ENCODE results near the gene ZBED1. TPM values are rescaled to one million over a fixed set of nuclear protein-coding genes. Genes with fewer than 3 reads are reported as not detected.

ZBED1 gene
- 26.4 and 27.0 TPM in 2 replicates for total RNA-seq (2014; rRNA removed; shearing (Covaris generic))

- Histone ChIP-seq H3K27me3 (no peaks in the 10 kb centered on the region), H3K4me1 (peaks cover 6% of the 10 kb centered on the region; the same call in 1 of the 2 replicates), H3K4me3 (peak within 1 kb of the TSS; percentile 91), H3K27ac (peak within 1 kb of the TSS; percentile 68), H3K9me3 (replicated peaks) (no peaks in the 10 kb centered on the region), H3K36me3 (peaks cover 6% of the 10 kb centered on the region)
- DNase-seq = peak; percentile 48 to 56
Observed at GRCh38 chrX:2500803-2501558, at the start of gene ZBED1, which contains the start of gene DHRSX. Gene ZBED1 (minus strand): TSS chrX:2500976. CDS start chrX:2490719, 10,257 bp downstream. Gene DHRSX (minus strand): TSS chrX:2500976. CDS start chrX:2500925, 51 bp downstream.

GRCh38 chrX:2549876-2550275, 49.1 kb upstream of the ZBED1 start:
- H3K4me1 ChIP-seq = peaks cover 13% of the 10 kb centered on the region

GRCh38 chrX:2548711-2549423, 48.1 kb upstream of the ZBED1 start:
- DNase-seq = no peak

More at GRCh38 chrX:2549876-2550275, 49.1 kb upstream of the ZBED1 start:
- Histone ChIP-seq H3K27me3 (no peaks in the 10 kb centered on the region), H3K36me3 (no peaks in the 10 kb centered on the region), H3K27ac (no peak overlapping the region), H3K4me3 (no peak overlapping the region), H3K9me3 (replicated peaks) (no peaks in the 10 kb centered on the region)
- DNase-seq = no peak

GRCh38 chrX:2547736-2548135, 47.0 kb upstream of the ZBED1 start:
- H3K9me3 ChIP-seq (replicated peaks) = no peaks in the 10 kb centered on the region
- no peak overlapping the region for H3K27ac ChIP-seq
- no peaks in the 10 kb centered on the region for H3K36me3 ChIP-seq
- H3K4me1 ChIP-seq = peaks cover 9% of the 10 kb centered on the region
- H3K4me3 ChIP-seq = no peak overlapping the region
- no peaks in the 10 kb centered on the region for H3K27me3 ChIP-seq
- DNase-seq = no peak

More at GRCh38 chrX:2548711-2549423, 48.1 kb upstream of the ZBED1 start:
- Histone ChIP-seq H3K27me3 (no peaks in the 10 kb centered on the region), H3K9me3 (replicated peaks) (no peaks in the 10 kb centered on the region), H3K4me1 (peaks cover 13% of the 10 kb centered on the region), H3K36me3 (no peaks in the 10 kb centered on the region), H3K27ac (no peak overlapping the region), H3K4me3 (no peak overlapping the region)

GRCh38 chrX:2546496-2546895, 45.7 kb upstream of the ZBED1 start:
- no peaks in the 10 kb centered on the region for H3K27me3 ChIP-seq
- DNase-seq = no peak
- no peak overlapping the region for H3K4me3 ChIP-seq
- no peaks in the 10 kb centered on the region for H3K9me3 ChIP-seq (replicated peaks)
- H3K4me1 ChIP-seq = no peaks in the 10 kb centered on the region
- H3K36me3 ChIP-seq = no peaks in the 10 kb centered on the region
- H3K27ac ChIP-seq = no peak overlapping the region

- Histone ChIP-seq H3K4me1 (no peaks in the 10 kb centered on the region), H3K27ac (no peak overlapping the region), H3K9me3 (replicated peaks) (no peaks in the 10 kb centered on the region), H3K4me3 (no peak overlapping the region), H3K36me3 (no peaks in the 10 kb centered on the region), H3K27me3 (no peaks in the 10 kb centered on the region)
- DNase-seq = no peak
Observed at GRCh38 chrX:2545144-2545543, 44.4 kb upstream of the ZBED1 start.

- H3K4me3 ChIP-seq = no peak overlapping the region
- H3K4me1 ChIP-seq = 0 out of 2 replicates have a peak, but pooled peaks cover 4% of the 10 kb centered on the region
- H3K36me3 ChIP-seq = no peaks in the 10 kb centered on the region
- no peaks in the 10 kb centered on the region for H3K27me3 ChIP-seq
- no peaks in the 10 kb centered on the region for H3K9me3 ChIP-seq (replicated peaks)
- no peak overlapping the region for H3K27ac ChIP-seq
- no peak for DNase-seq
Observed at GRCh38 chrX:2542826-2543521, 42.2 kb upstream of the ZBED1 start.

- DNase-seq = no peak
- Histone ChIP-seq H3K27me3 (no peaks in the 10 kb centered on the region), H3K27ac (no peak overlapping the region), H3K4me3 (no peak overlapping the region), H3K36me3 (no peaks in the 10 kb centered on the region), H3K9me3 (replicated peaks) (no peaks in the 10 kb centered on the region), H3K4me1 (0 out of 2 replicates have a peak, but pooled peaks cover 4% of the 10 kb centered on the region)
Observed at GRCh38 chrX:2541603-2542002, 40.8 kb upstream of the ZBED1 start.

GRCh38 chrX:2540426-2540947, 39.7 kb upstream of the ZBED1 start:
- Histone ChIP-seq H3K4me1 (0 out of 2 replicates have a peak, but pooled peaks cover 4% of the 10 kb centered on the region), H3K4me3 (no peak overlapping the region), H3K9me3 (replicated peaks) (no peaks in the 10 kb centered on the region), H3K36me3 (no peaks in the 10 kb centered on the region), H3K27me3 (no peaks in the 10 kb centered on the region), H3K27ac (no peak overlapping the region)
- DNase-seq = no peak

- peak; percentile 4 to 53 for DNase-seq
- no peaks in the 10 kb centered on the region for H3K9me3 ChIP-seq (replicated peaks)
- 0 out of 2 replicates have a peak, but pooled peaks cover 4% of the 10 kb centered on the region for H3K4me1 ChIP-seq
- H3K4me3 ChIP-seq = no peak overlapping the region
- H3K36me3 ChIP-seq = no peaks in the 10 kb centered on the region
- no peaks in the 10 kb centered on the region for H3K27me3 ChIP-seq
- no peak overlapping the region for H3K27ac ChIP-seq
Observed at GRCh38 chrX:2539586-2539985, 38.8 kb upstream of the ZBED1 start.

- H3K4me3 ChIP-seq = no peak overlapping the region
- 0 out of 2 replicates have a peak, but pooled peaks cover 4% of the 10 kb centered on the region for H3K4me1 ChIP-seq
- H3K27me3 ChIP-seq = no peaks in the 10 kb centered on the region
- H3K36me3 ChIP-seq = no peaks in the 10 kb centered on the region
- DNase-seq = peak; percentile 14 to 56
- no peak overlapping the region for H3K27ac ChIP-seq
- H3K9me3 ChIP-seq (replicated peaks) = no peaks in the 10 kb centered on the region
Observed at GRCh38 chrX:2538031-2538757, 37.4 kb upstream of the ZBED1 start.

- Histone ChIP-seq H3K27ac (no peak overlapping the region), H3K9me3 (replicated peaks) (no peaks in the 10 kb centered on the region), H3K36me3 (no peaks in the 10 kb centered on the region), H3K4me1 (0 out of 2 replicates have a peak, but pooled peaks cover 4% of the 10 kb centered on the region), H3K4me3 (no peak overlapping the region), H3K27me3 (no peaks in the 10 kb centered on the region)
- no peak for DNase-seq
Observed at GRCh38 chrX:2536974-2537373, 36.2 kb upstream of the ZBED1 start.

GRCh38 chrX:2536141-2536540, 35.4 kb upstream of the ZBED1 start:
- H3K9me3 ChIP-seq (replicated peaks) = no peaks in the 10 kb centered on the region
- H3K36me3 ChIP-seq = no peaks in the 10 kb centered on the region
- H3K4me1 ChIP-seq = 0 out of 2 replicates have a peak, but pooled peaks cover 4% of the 10 kb centered on the region
- no peak overlapping the region for H3K4me3 ChIP-seq
- DNase-seq = no peak
- no peak overlapping the region for H3K27ac ChIP-seq
- no peaks in the 10 kb centered on the region for H3K27me3 ChIP-seq

Data from SJCRH30 (cell line).